H9 (cell line): ENCODE data around the gene FHIP1B. TPM values are rescaled to one million over a fixed set of nuclear protein-coding genes. Genes with fewer than 3 reads are reported as not detected.

Experiments
- DNase-seq: peaks from one replicate; pipeline ENCODE4 v3.0.0-alpha.2; 2017
- H2AFZ ChIP-seq: one replicate; pipeline ENCODE4 v1.6.1; 2013; ENCODE audit warnings: mild to moderate bottlenecking, low read length, control low read depth, moderate library complexity
- H2AK5ac ChIP-seq: 2 replicates; pipeline ENCODE4 v1.6.1; 2013; ENCODE audit warnings: low read length, control low read depth, mixed read lengths; ENCODE audit not compliant: insufficient read length
- H2BK120ac ChIP-seq: one replicate; pipeline ENCODE4 v1.6.1; 2013; ENCODE audit warnings: low read depth, mild to moderate bottlenecking, low read length, control low read depth, inconsistent platforms; ENCODE audit not compliant: poor library complexity, severe bottlenecking
- H2BK12ac ChIP-seq: 2 replicates; pipeline ENCODE4 v1.6.1; 2013; ENCODE audit warnings: low read length, control low read depth, mixed read lengths, low read depth; ENCODE audit not compliant: insufficient read length
- H2BK15ac ChIP-seq: 2 replicates; pipeline ENCODE4 v1.6.1; 2013; ENCODE audit warnings: low read depth, low read length, control low read depth
- H2BK20ac ChIP-seq: one replicate; pipeline ENCODE4 v1.6.1; 2013; ENCODE audit warnings: low read depth, mild to moderate bottlenecking, low read length, control low read depth, inconsistent platforms; ENCODE audit not compliant: poor library complexity, severe bottlenecking
- H2BK5ac ChIP-seq: 2 replicates; pipeline ENCODE4 v1.6.1; 2013; ENCODE audit warnings: low read length, control low read depth, mixed read lengths; ENCODE audit not compliant: insufficient read length
- H3K14ac ChIP-seq: 2 replicates; pipeline ENCODE4 v1.6.1; 2013; ENCODE audit warnings: low read length, control low read depth; ENCODE audit not compliant: insufficient read depth
- H3K18ac ChIP-seq: 2 replicates; pipeline ENCODE4 v1.6.1; 2013; ENCODE audit warnings: low read depth, mild to moderate bottlenecking, mixed read lengths, low read length, control low read depth; ENCODE audit not compliant: insufficient read length
- H3K23ac ChIP-seq: 2 replicates; pipeline ENCODE4 v1.6.1; 2013; ENCODE audit warnings: low read length, control low read depth, mixed read lengths, low read depth; ENCODE audit not compliant: insufficient read length
- H3K23me2 ChIP-seq: 2 replicates; pipeline ENCODE4 v1.6.1; 2013; ENCODE audit warnings: low read depth, mild to moderate bottlenecking, mixed read lengths, low read length, control low read depth; ENCODE audit not compliant: insufficient read length, poor library complexity, severe bottlenecking
- H3K27ac ChIP-seq: 2 replicates; pipeline ENCODE4 v1.5.1; 2013; ENCODE audit warnings: low read length, control low read depth, mixed read lengths, low read depth; ENCODE audit not compliant: insufficient read length
- H3K27me3 ChIP-seq: 2 replicates; pipeline ENCODE4 v1.6.1; 2013; ENCODE audit warnings: low read length, control low read depth, inconsistent platforms; ENCODE audit not compliant: insufficient read depth
- H3K4ac ChIP-seq: 2 replicates; pipeline ENCODE4 v1.6.1; 2013; ENCODE audit warnings: low read depth, mild to moderate bottlenecking, control low read depth, inconsistent platforms, low read length, moderate library complexity
- H3K4me1 ChIP-seq: 2 replicates; pipeline ENCODE4 v1.6.1; 2013; ENCODE audit warnings: low read length, control low read depth, inconsistent platforms; ENCODE audit not compliant: insufficient read depth
- H3K4me2 ChIP-seq: 2 replicates; pipeline ENCODE4 v1.6.1; 2013; ENCODE audit warnings: low read length, control low read depth, mixed read lengths; ENCODE audit not compliant: insufficient read length, insufficient read depth
- H3K56ac ChIP-seq: 2 replicates; pipeline ENCODE4 v1.6.1; 2013; ENCODE audit warnings: low read depth, mild to moderate bottlenecking, mixed read lengths, low read length, control low read depth; ENCODE audit not compliant: insufficient read length
- H3K79me1 ChIP-seq: 2 replicates; pipeline ENCODE4 v1.6.1; 2013; ENCODE audit warnings: low read depth, mild to moderate bottlenecking, moderate library complexity, low read length, control low read depth, inconsistent platforms; ENCODE audit not compliant: insufficient read depth, poor library complexity, severe bottlenecking
- H3K79me2 ChIP-seq: 2 replicates; pipeline ENCODE4 v1.6.1; 2013; ENCODE audit warnings: low read length, control low read depth, inconsistent platforms; ENCODE audit not compliant: insufficient read depth
- H3K9ac ChIP-seq: 2 replicates; pipeline ENCODE4 v1.6.1; 2013; ENCODE audit warnings: low read length, control low read depth, mixed read lengths; ENCODE audit not compliant: insufficient read length; ENCODE audit errors: extremely low read depth
- H3K9me3 ChIP-seq: one replicate; pipeline ENCODE4 v1.6.1; 2013; ENCODE audit warnings: low read depth, low read length, inconsistent platforms; ENCODE audit not compliant: control insufficient read depth
- H3T11ph ChIP-seq: one replicate; pipeline ENCODE4 v1.6.1; 2013; ENCODE audit warnings: mild to moderate bottlenecking, low read length, control low read depth, inconsistent platforms
- H4K20me1 ChIP-seq: one replicate; pipeline ENCODE4 v1.6.1; 2013; ENCODE audit not compliant: control insufficient read depth, insufficient read length, insufficient read depth
- H4K5ac ChIP-seq: 2 replicates; pipeline ENCODE4 v1.6.1; 2013; ENCODE audit warnings: low read depth, mild to moderate bottlenecking, mixed read lengths, low read length, control low read depth; ENCODE audit not compliant: insufficient read length
- H4K8ac ChIP-seq: replicated peaks from 2 replicates; pipeline ENCODE4 v1.6.1; 2013; ENCODE audit warnings: low read length, control low read depth, mixed read lengths, low read depth; ENCODE audit not compliant: insufficient read length
- H4K91ac ChIP-seq: 2 replicates; pipeline ENCODE4 v1.6.1; 2013; ENCODE audit warnings: low read depth, mild to moderate bottlenecking, moderate library complexity, mixed read lengths, low read length, control low read depth; ENCODE audit not compliant: insufficient read length
- H3K27ac Mint-ChIP-seq, 3 experiments: 2 replicates in 2 of 3; 3 replicates in 1 of 3; pipeline ENCODE4 v1.8.0; 2020 to 2021; ENCODE audit warnings: mixed read lengths in 3 of 3, mild to moderate bottlenecking in 1 of 3, moderate library complexity in 1 of 3
- H3K27me3 Mint-ChIP-seq: 2 replicates; pipeline ENCODE4 v1.8.0; 2021; ENCODE audit warnings: low read depth, mild to moderate bottlenecking, moderate library complexity, mixed read lengths
- H3K36me3 Mint-ChIP-seq, 3 experiments: 2 replicates in 2 of 3; 3 replicates in 1 of 3; pipeline ENCODE4 v1.8.0; 2020 to 2021; ENCODE audit warnings: low read depth in 3 of 3, mixed read lengths in 3 of 3; ENCODE audit not compliant: insufficient read depth in 1 of 3
- H3K4me1 Mint-ChIP-seq, 2 experiments: 2 replicates each; pipeline ENCODE4 v1.8.0; 2020; ENCODE audit warnings: mixed read lengths in 2 of 2
- H3K4me3 Mint-ChIP-seq, 2 experiments: 2 replicates in 1 of 2; 3 replicates in 1 of 2; pipeline ENCODE4 v1.8.0; 2020 to 2021; ENCODE audit warnings: mild to moderate bottlenecking in 2 of 2, mixed read lengths in 2 of 2, moderate library complexity in 1 of 2
- H3K9me3 Mint-ChIP-seq, 2 experiments: 2 replicates in 1 of 2; 3 replicates in 1 of 2; pipeline ENCODE4 v1.8.0; 2020; ENCODE audit warnings: mild to moderate bottlenecking in 2 of 2, mixed read lengths in 2 of 2, moderate library complexity in 1 of 2
- WGBS: extraction: QIAGEN DNeasy Blood & Tissue Kit; methylation state at CpG from one replicate; pipeline ENCODE4 v1.1.7; 2013; ENCODE audit warnings: missing lambda C conversion rate, low lambda C conversion rate, mixed read lengths; ENCODE audit not compliant: insufficient read length; ENCODE audit errors: extremely low coverage; 5-methylcytosine and 5-hydroxymethylcytosine counted together
- total RNA-seq: library from RNA; stranded (reverse); gene quantifications from 2 replicates; pipeline ENCODE4 v1.2.1, GENCODE V29; 2021
- TF ChIP-seq, protein P1 (sequence below): fragments of 200-600 bp; sonication (generic); conservative IDR thresholded peaks from 3 replicates; pipeline ENCODE4 v1.8.0; 2021; ENCODE audit warnings: antibody characterized with exemption, mild to moderate bottlenecking

FHIP1B gene
- total RNA-seq, 1 experiment from 2014 or later, result 28.5 TPM

DNA sequence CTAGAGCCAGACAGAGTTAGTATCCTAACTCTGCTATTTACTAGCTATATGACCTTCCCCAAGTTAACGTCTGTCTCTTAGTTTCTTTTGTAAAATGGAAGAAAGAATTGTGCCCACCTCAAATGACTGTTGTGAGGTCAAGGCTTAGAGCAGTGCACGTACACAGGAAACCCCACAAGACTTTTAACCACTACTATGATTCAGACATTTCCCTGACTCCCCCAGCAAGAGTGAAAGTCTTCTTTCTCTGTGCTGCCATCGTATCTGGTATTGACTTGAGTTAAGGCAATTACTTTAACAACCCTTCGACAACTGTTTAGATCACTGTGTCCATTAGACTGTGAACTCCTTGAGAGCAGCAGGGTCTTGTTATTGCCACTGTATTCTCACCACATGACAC is 38.0 kb downstream of the FHIP1B start:
- Mint-ChIP-seq H3K4me3 (no peak overlapping the region), H3K9me3 (no peaks in the 10 kb centered on the region; a peak in 1 of 5 replicates), H3K27me3 (no peaks in the 10 kb centered on the region), H3K27ac (no peak overlapping the region), H3K4me1 (peaks cover 8% of the 10 kb centered on the region in 2 experiments), H3K36me3 (peaks cover 0 to 2% (median 0%) of the 10 kb centered on the region in 3 experiments; a peak in 1 of 7 replicates)
- Histone ChIP-seq H4K8ac (no peak overlapping the region), H3K23ac (no peak overlapping the region), H2AFZ (no peak overlapping the region), H3T11ph (no peak overlapping the region), H3K9me3 (no peaks in the 10 kb centered on the region), H3K4me2 (no peak overlapping the region), H2BK15ac (no peak overlapping the region), H4K20me1 (no peaks in the 10 kb centered on the region), H3K23me2 (no peaks in the 10 kb centered on the region), H3K18ac (no peak overlapping the region), H2BK12ac (no peak overlapping the region), H2BK5ac (no peak overlapping the region), H3K14ac (no peak overlapping the region), H3K79me1 (no peaks in the 10 kb centered on the region), H3K9ac (no peak overlapping the region), H2BK120ac (no peak overlapping the region), H3K27me3 (no peaks in the 10 kb centered on the region), H3K56ac (no peak overlapping the region), H4K5ac (no peak overlapping the region), H2BK20ac (no peak overlapping the region), H3K4ac (no peak overlapping the region), H3K27ac (no peak overlapping the region), H3K4me1 (peaks cover 3% of the 10 kb centered on the region; the same call in 1 of the 2 replicates), H2AK5ac (no peak overlapping the region), H3K79me2 (no peaks in the 10 kb centered on the region), H4K91ac (no peak overlapping the region)
- DNase-seq, result no peak
- TF ChIP-seq, protein P1, sequence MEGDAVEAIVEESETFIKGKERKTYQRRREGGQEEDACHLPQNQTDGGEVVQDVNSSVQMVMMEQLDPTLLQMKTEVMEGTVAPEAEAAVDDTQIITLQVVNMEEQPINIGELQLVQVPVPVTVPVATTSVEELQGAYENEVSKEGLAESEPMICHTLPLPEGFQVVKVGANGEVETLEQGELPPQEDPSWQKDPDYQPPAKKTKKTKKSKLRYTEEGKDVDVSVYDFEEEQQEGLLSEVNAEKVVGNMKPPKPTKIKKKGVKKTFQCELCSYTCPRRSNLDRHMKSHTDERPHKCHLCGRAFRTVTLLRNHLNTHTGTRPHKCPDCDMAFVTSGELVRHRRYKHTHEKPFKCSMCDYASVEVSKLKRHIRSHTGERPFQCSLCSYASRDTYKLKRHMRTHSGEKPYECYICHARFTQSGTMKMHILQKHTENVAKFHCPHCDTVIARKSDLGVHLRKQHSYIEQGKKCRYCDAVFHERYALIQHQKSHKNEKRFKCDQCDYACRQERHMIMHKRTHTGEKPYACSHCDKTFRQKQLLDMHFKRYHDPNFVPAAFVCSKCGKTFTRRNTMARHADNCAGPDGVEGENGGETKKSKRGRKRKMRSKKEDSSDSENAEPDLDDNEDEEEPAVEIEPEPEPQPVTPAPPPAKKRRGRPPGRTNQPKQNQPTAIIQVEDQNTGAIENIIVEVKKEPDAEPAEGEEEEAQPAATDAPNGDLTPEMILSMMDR, result no peak
- WGBS, result no CpG with 5 or more reads among the region's 4 CpGs
